A549 (cell line): ENCODE results near the gene ICE2. TPM values are rescaled to one million over a fixed set of nuclear protein-coding genes. Genes with fewer than 3 reads are reported as not detected.

Source experiments
- BCL3 ChIP-seq: fragments of >200 bp; sonication (Bioruptor Twin); formaldehyde crosslinking; IDR thresholded peaks from 3 replicates; pipeline ENCODE4 v1.6.1; 2016
- BHLHE40 ChIP-seq: IDR thresholded peaks from 2 replicates; pipeline ENCODE4 v1.6.1; 2012; ENCODE audit warnings: low read depth, low read length, inconsistent platforms
- CBX2 ChIP-seq: fragments of 200-600 bp; sonication (generic); IDR thresholded peaks from 2 replicates; pipeline ENCODE4 v1.6.1; 2016; ENCODE audit warnings: low read depth, mild to moderate bottlenecking, borderline replicate concordance
- CBX8 ChIP-seq: fragments of 200-600 bp; sonication (generic); IDR thresholded peaks from 2 replicates; pipeline ENCODE4 v1.6.1; 2016
- CHD4 ChIP-seq: fragments of 200-600 bp; sonication (generic); IDR thresholded peaks from 2 replicates; pipeline ENCODE4 v1.6.1; 2016; ENCODE audit warnings: antibody characterized with exemption, mild to moderate bottlenecking, borderline replicate concordance
- CTCF ChIP-seq: fragments of >200 bp; sonication (Bioruptor Twin); formaldehyde crosslinking; IDR thresholded peaks from 3 replicates; pipeline ENCODE4 v1.5.1; 2016
- EHF ChIP-seq: fragments of 250-450 bp; sonication (Bioruptor Pico); IDR thresholded peaks from 2 replicates; pipeline ENCODE4 v1.5.0; 2020; ENCODE audit warnings: mild to moderate bottlenecking
- EHMT2 ChIP-seq: fragments of 200-600 bp; sonication (generic); IDR thresholded peaks from 2 replicates; pipeline ENCODE4 v1.6.1; 2016; ENCODE audit warnings: antibody characterized with exemption, low read depth, mild to moderate bottlenecking, moderate library complexity
- ELK1 ChIP-seq: fragments of 150-350 bp; IDR thresholded peaks from 2 replicates; pipeline ENCODE4 v1.6.1; 2014; ENCODE audit warnings: low read depth, mild to moderate bottlenecking, low read length
- EP300 ChIP-seq, 2 experiments: fragments of >200 bp; sonication (Bioruptor Twin); formaldehyde crosslinking; IDR thresholded peaks; 2 replicates in 1 of 2; 3 replicates in 1 of 2; pipeline ENCODE4 v1.6.1; 2016 to 2017
- ESRRA ChIP-seq: fragments of 150-350 bp; IDR thresholded peaks from 2 replicates; pipeline ENCODE4 v1.6.1; 2014; ENCODE audit warnings: mild to moderate bottlenecking, low read length, borderline replicate concordance
- FOSL2 ChIP-seq, 2 experiments: fragments of 450-650 bp in 1 of 2; fragments of >200 bp in 1 of 2; sonication (Bioruptor Twin) in 1 of 2; formaldehyde crosslinking; IDR thresholded peaks; 2 replicates each; pipeline versions ENCODE4 v1.5.0 to v1.6.1; 2016 to 2020; ENCODE audit warnings: mild to moderate bottlenecking in 1 of 2, moderate library complexity in 1 of 2
- FOXS1 ChIP-seq: fragments of 250-450 bp; sonication (Bioruptor Pico); IDR thresholded peaks from 2 replicates; pipeline ENCODE4 v1.5.0; 2020; ENCODE audit warnings: mild to moderate bottlenecking, moderate library complexity
- GATA3 ChIP-seq: IDR thresholded peaks from 2 replicates; pipeline ENCODE4 v1.6.1; 2012; ENCODE audit warnings: borderline replicate concordance
- HDAC2 ChIP-seq: fragments of 200-600 bp; sonication (generic); IDR thresholded peaks from 2 replicates; pipeline ENCODE4 v1.6.1; 2016
- HEYL ChIP-seq: fragments of 250-450 bp; sonication (Bioruptor Pico); IDR thresholded peaks from 2 replicates; pipeline ENCODE4 v1.8.0; 2021; ENCODE audit warnings: mild to moderate bottlenecking, moderate library complexity
- HOXB13 ChIP-seq: fragments of 250-450 bp; sonication (Bioruptor Pico); IDR thresholded peaks from 2 replicates; pipeline ENCODE4 v1.5.0; 2020; ENCODE audit warnings: low read depth, mild to moderate bottlenecking, moderate library complexity
- HOXB5 ChIP-seq: fragments of 250-450 bp; sonication (Bioruptor Pico); IDR thresholded peaks from 2 replicates; pipeline ENCODE4 v1.5.0; 2020; ENCODE audit warnings: mild to moderate bottlenecking, moderate library complexity
- KDM1A ChIP-seq: fragments of 200-600 bp; sonication (generic); IDR thresholded peaks from 2 replicates; pipeline ENCODE4 v1.6.1; 2016; ENCODE audit warnings: low read depth, mild to moderate bottlenecking
- MAFK ChIP-seq: fragments of 450-650 bp; IDR thresholded peaks from 2 replicates; pipeline ENCODE4 v1.6.1; 2014; ENCODE audit not compliant: partially characterized antibody
- NFE2L2 ChIP-seq: fragments of 150-350 bp; conservative IDR thresholded peaks from 2 replicates; pipeline ENCODE4 v1.6.1; 2014; ENCODE audit warnings: low read length
- PBX3 ChIP-seq: IDR thresholded peaks from 2 replicates; pipeline ENCODE4 v1.6.1; 2012
- PHF8 ChIP-seq: fragments of 200-600 bp; sonication (generic); IDR thresholded peaks from 2 replicates; pipeline ENCODE4 v1.6.1; 2016; ENCODE audit warnings: low read depth, mild to moderate bottlenecking, antibody characterized with exemption, moderate library complexity, borderline replicate concordance
- POLR2A ChIP-seq: IDR thresholded peaks from 2 replicates; pipeline ENCODE4 v1.6.1; 2012; ENCODE audit warnings: mild to moderate bottlenecking, low read length
- POLR2AphosphoS2 ChIP-seq: conservative IDR thresholded peaks from 2 replicates; pipeline ENCODE4 v1.6.1; 2012; ENCODE audit warnings: low read length, improper control_type of control experiment, inconsistent platforms
- RARB ChIP-seq: fragments of 250-450 bp; sonication (Bioruptor Pico); IDR thresholded peaks from 2 replicates; pipeline ENCODE4 v1.8.0; 2021; ENCODE audit warnings: mild to moderate bottlenecking, moderate library complexity
- RCOR1 ChIP-seq: fragments of 150-350 bp; IDR thresholded peaks from 2 replicates; pipeline ENCODE4 v1.6.1; 2014; ENCODE audit warnings: antibody characterized with exemption, low read length, low read depth
- RFX5 ChIP-seq: fragments of 450-650 bp; IDR thresholded peaks from 2 replicates; pipeline ENCODE4 v1.7.1; 2014; ENCODE audit warnings: antibody characterized with exemption, mild to moderate bottlenecking, moderate library complexity
- SMC3 ChIP-seq: fragments of >200 bp; sonication (Bioruptor Twin); formaldehyde crosslinking; IDR thresholded peaks from 3 replicates; pipeline ENCODE4 v1.6.1; 2018; ENCODE audit warnings: inconsistent platforms
- TP53 ChIP-seq: fragments of 250-450 bp; sonication (Bioruptor Pico); IDR thresholded peaks from 2 replicates; pipeline ENCODE4 v1.5.0; 2021; ENCODE audit warnings: mild to moderate bottlenecking, moderate library complexity
- ZNF302 ChIP-seq: fragments of 250-450 bp; sonication (Bioruptor Pico); IDR thresholded peaks from 2 replicates; pipeline ENCODE4 v1.9.0; 2021; ENCODE audit warnings: inconsistent platforms, mild to moderate bottlenecking, moderate library complexity
- ZSCAN20 ChIP-seq: fragments of 250-450 bp; sonication (Bioruptor Pico); IDR thresholded peaks from 2 replicates; pipeline ENCODE4 v1.8.0; 2022; ENCODE audit warnings: mild to moderate bottlenecking, moderate library complexity
- polyA plus RNA-seq, 4 experiments: library from polyadenylated mRNA; depleted of rRNA in 3 of 4; stranded (reverse); fragments of >200 nt; fragmentation: RNase III in 1 of 4; extraction: RNeasy Plus Mini Kit Qiagen cat#74134 plus additional on column Dnase treatment in 1 of 4; gene quantifications; 2 replicates in 3 of 4; 3 replicates in 1 of 4; pipeline ENCODE4 v1.2.3, GENCODE V29; 2011 to 2017
- TF ChIP-seq, protein P1 (sequence below): fragments of 450-650 bp; IDR thresholded peaks from 2 replicates; pipeline ENCODE4 v1.6.1; 2014; ENCODE audit warnings: antibody characterized with exemption

The ICE2 gene
- polyA plus RNA-seq, 2 of the 4 experiments (the other 2 are of a cell fraction) = 43.1 to 87.6 TPM

- TF ChIP-seq ELK1 (no peak), HOXB5 (CRISPR knock-in tag) (no peak), ZNF302 (CRISPR knock-in tag) (no peak), SMC3 (peak; percentile 38), MAFK (peak; percentile 72), HOXB13 (CRISPR knock-in tag) (no peak), ESRRA (no peak), EHMT2 (no peak), RCOR1 (no peak), EP300 (IDR thresholded peaks at IDR 0.05) (no peak), PBX3 (0 out of 2 replicates have a peak, but pooled peaks have one; percentile 31), HEYL (CRISPR knock-in tag) (no peak), CBX2 (no peak), POLR2AphosphoS2 (0 out of 2 replicates have a peak, but pooled peaks have one; percentile 98), PHF8 (no peak), FOXS1 (CRISPR knock-in tag) (no peak), FOSL2 (IDR thresholded peaks at IDR 0.05) (peak; percentile 70), FOSL2 (CRISPR knock-in tag; IDR thresholded peaks at IDR 0.05) (peak; percentile 78), HDAC2 (no peak), TP53 (peak; percentile 82; the same call in 1 of the 2 replicates), RARB (CRISPR knock-in tag) (no peak), POLR2A (no peak), NFE2L2 (no peak), RFX5 (no peak), BHLHE40 (no peak), ZSCAN20 (CRISPR knock-in tag) (no peak), GATA3 (0 out of 2 replicates have a peak, but pooled peaks have one; percentile 30), BCL3 (peak; percentile 29; the same call in 1 of the 3 replicates), CHD4 (no peak), CTCF (peak; percentile 30; the same call in 1 of the 3 replicates), CBX8 (no peak), KDM1A (no peak), EHF (CRISPR knock-in tag) (no peak)
- TF ChIP-seq, protein P1, sequence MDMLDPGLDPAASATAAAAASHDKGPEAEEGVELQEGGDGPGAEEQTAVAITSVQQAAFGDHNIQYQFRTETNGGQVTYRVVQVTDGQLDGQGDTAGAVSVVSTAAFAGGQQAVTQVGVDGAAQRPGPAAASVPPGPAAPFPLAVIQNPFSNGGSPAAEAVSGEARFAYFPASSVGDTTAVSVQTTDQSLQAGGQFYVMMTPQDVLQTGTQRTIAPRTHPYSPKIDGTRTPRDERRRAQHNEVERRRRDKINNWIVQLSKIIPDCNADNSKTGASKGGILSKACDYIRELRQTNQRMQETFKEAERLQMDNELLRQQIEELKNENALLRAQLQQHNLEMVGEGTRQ = no peak
- TF ChIP-seq, all 56 proteins: peak for 19
These were observed 88.0 kb downstream of the ICE2 start (continued) for GRCh38 chr15:60390871-60391501.
